H1 (cell line): ENCODE data around the gene CHTF18. TPM values are rescaled to one million over a fixed set of nuclear protein-coding genes. Genes with fewer than 3 reads are reported as not detected.

Source experiments
- CTCF ChIA-PET: fragments of 300-600 bp; sonication (Branson Sonifier 250); formaldehyde crosslinking; loops from one replicate; lab custom pipeline; 2021; ENCODE audit not compliant: partially characterized antibody; lab: Charles Lee
- POLR2A ChIA-PET: fragments of 300-600 bp; sonication (Branson Sonifier 250); formaldehyde crosslinking; loops from one replicate; lab custom pipeline; 2021; ENCODE audit warnings: inconsistent platforms; ENCODE audit not compliant: partially characterized antibody; lab: Charles Lee
- DNase-seq, 2 experiments: peaks; one replicate each; pipeline versions ENCODE4 v3.0.0 to v3.0.0-alpha.2; 2010 to 2022; ENCODE audit warnings: low spot score in 2 of 2, low read depth in 1 of 2, mixed read lengths in 1 of 2
- FAIRE-seq: peaks from 2 replicates; lab custom pipeline; 2011; peaks lifted over from hg19 to GRCh38; lab: Jason Lieb, UNC
- H2AFZ ChIP-seq: 2 replicates; pipeline ENCODE4 v1.8.1; 2012; ENCODE audit warnings: low read length, inconsistent platforms
- H2AK5ac ChIP-seq: 2 replicates; pipeline ENCODE4 v1.6.1; 2013; ENCODE audit warnings: low read depth, low read length
- H2BK120ac ChIP-seq: replicated peaks from 2 replicates; pipeline ENCODE3; 2013; ENCODE audit warnings: low read depth, low read length, inconsistent platforms
- H2BK12ac ChIP-seq: 2 replicates; pipeline ENCODE4 v1.6.1; 2013; ENCODE audit warnings: low read depth, low read length
- H2BK15ac ChIP-seq: 2 replicates; pipeline ENCODE4 v1.6.1; 2013; ENCODE audit warnings: low read length
- H2BK20ac ChIP-seq: 2 replicates; pipeline ENCODE4 v1.6.1; 2013; ENCODE audit warnings: low read length
- H2BK5ac ChIP-seq: 2 replicates; pipeline ENCODE4 v1.6.1; 2013; ENCODE audit warnings: low read depth, low read length
- H3K14ac ChIP-seq: 2 replicates; pipeline ENCODE4 v1.6.1; 2013; ENCODE audit warnings: inconsistent platforms; ENCODE audit not compliant: insufficient read length
- H3K18ac ChIP-seq: 2 replicates; pipeline ENCODE4 v1.6.1; 2013; ENCODE audit warnings: low read length; ENCODE audit errors: extremely low read depth
- H3K23ac ChIP-seq: 2 replicates; pipeline ENCODE4 v1.6.1; 2013; ENCODE audit warnings: inconsistent platforms; ENCODE audit not compliant: insufficient read length
- H3K23me2 ChIP-seq: 2 replicates; pipeline ENCODE4 v1.6.1; 2013; ENCODE audit warnings: low read depth, low read length
- H3K27ac ChIP-seq: 2 replicates; pipeline ENCODE4 v1.6.1; 2011; ENCODE audit warnings: low read depth, low read length, inconsistent platforms
- H3K27me3 ChIP-seq, 4 experiments: replicated peaks in 1 of 4; 1 replicate in 1 of 4; 2 replicates in 3 of 4; pipeline versions ENCODE4 v1.6.1 to v1.8.1; 2011 to 2013; ENCODE audit warnings: low read length in 3 of 4, mild to moderate bottlenecking in 3 of 4, inconsistent platforms in 2 of 4, mixed read lengths in 2 of 4, moderate library complexity in 1 of 4; ENCODE audit not compliant: control insufficient read depth in 3 of 4, insufficient read depth in 3 of 4; ENCODE audit errors: extremely low read depth in 1 of 4
- H3K36me3 ChIP-seq, 4 experiments: 2 replicates each; pipeline versions ENCODE4 v1.6.1 to v1.8.1; 2011 to 2013; ENCODE audit warnings: mild to moderate bottlenecking in 4 of 4, low read length in 3 of 4, moderate library complexity in 2 of 4, control low read depth in 1 of 4, inconsistent platforms in 1 of 4; ENCODE audit not compliant: insufficient read depth in 4 of 4, control insufficient read depth in 2 of 4
- H3K4ac ChIP-seq: replicated peaks from 2 replicates; pipeline ENCODE3; 2013; ENCODE audit warnings: low read length, low read depth, mixed read lengths, inconsistent platforms; ENCODE audit not compliant: insufficient read length
- H3K4me1 ChIP-seq, 4 experiments: replicated peaks in 1 of 4; 1 replicate in 1 of 4; 2 replicates in 3 of 4; pipeline versions ENCODE4 v1.6.1 to v1.8.1; 2011 to 2013; ENCODE audit warnings: low read length in 3 of 4, inconsistent platforms in 2 of 4, mixed read lengths in 1 of 4; ENCODE audit not compliant: insufficient read depth in 4 of 4, control insufficient read depth in 3 of 4
- H3K4me2 ChIP-seq, 2 experiments: 2 replicates each; pipeline versions ENCODE4 v1.6.1 to v1.8.1; 2011 to 2013; ENCODE audit warnings: low read depth in 2 of 2, low read length in 2 of 2, control low read depth in 1 of 2, inconsistent platforms in 1 of 2, mild to moderate bottlenecking in 1 of 2; ENCODE audit not compliant: insufficient read depth in 1 of 2
- H3K4me3 ChIP-seq, 4 experiments: fragments of 200-600, 300-600 bp in 1 of 4; sonication (generic), shearing (Covaris generic), sonication (Bioruptor Twin) in 1 of 4; 2 replicates each; pipeline versions ENCODE4 v1.5.1 to v1.8.1; 2011 to 2016; ENCODE audit warnings: low read length in 4 of 4, low read depth in 3 of 4, control low read depth in 2 of 4, inconsistent platforms in 2 of 4, mild to moderate bottlenecking in 2 of 4, mixed read lengths in 1 of 4, moderate library complexity in 1 of 4; ENCODE audit not compliant: insufficient read depth in 2 of 4; ENCODE audit errors: extremely low read depth in 1 of 4
- H3K56ac ChIP-seq: replicated peaks from 2 replicates; pipeline ENCODE3; 2013; ENCODE audit warnings: low read depth, mild to moderate bottlenecking, mixed read lengths, low read length, inconsistent platforms; ENCODE audit not compliant: insufficient read length
- H3K79me1 ChIP-seq: 2 replicates; pipeline ENCODE4 v1.6.1; 2013; ENCODE audit warnings: low read depth, low read length, control low read depth
- H3K79me2 ChIP-seq, 2 experiments: 2 replicates each; pipeline versions ENCODE4 v1.6.1 to v1.8.1; 2012 to 2013; ENCODE audit warnings: low read length in 2 of 2, mild to moderate bottlenecking in 2 of 2, inconsistent platforms in 1 of 2; ENCODE audit not compliant: insufficient read depth in 2 of 2, control insufficient read depth in 1 of 2
- H3K9ac ChIP-seq, 4 experiments: replicated peaks in 1 of 4; 1 replicate in 1 of 4; 2 replicates in 3 of 4; pipeline versions ENCODE4 v1.6.1 to v1.8.1; 2011 to 2013; ENCODE audit warnings: low read depth in 3 of 4, low read length in 3 of 4, control low read depth in 2 of 4, mild to moderate bottlenecking in 2 of 4, moderate library complexity in 2 of 4, inconsistent platforms in 1 of 4; ENCODE audit errors: extremely low read depth in 1 of 4
- H3K9me3 ChIP-seq, 2 experiments: 2 replicates each; pipeline versions ENCODE4 v1.6.1 to v1.8.1; 2012 to 2013; ENCODE audit warnings: mild to moderate bottlenecking in 2 of 2, moderate library complexity in 2 of 2, control low read depth in 1 of 2, inconsistent platforms in 1 of 2, low read depth in 1 of 2, low read length in 1 of 2, mixed read lengths in 1 of 2; ENCODE audit not compliant: insufficient read depth in 2 of 2
- H4K20me1 ChIP-seq, 2 experiments: replicated peaks in 1 of 2; 2 replicates each; pipeline versions ENCODE3 to v1.8.1; 2011 to 2013; ENCODE audit warnings: inconsistent platforms in 2 of 2, low read length in 2 of 2, mild to moderate bottlenecking in 1 of 2; ENCODE audit not compliant: insufficient read depth in 2 of 2, control insufficient read depth in 1 of 2
- H4K5ac ChIP-seq: 2 replicates; pipeline ENCODE4 v1.6.1; 2013; ENCODE audit warnings: low read length, low read depth, mixed read lengths, inconsistent platforms; ENCODE audit not compliant: insufficient read length
- H4K8ac ChIP-seq: 2 replicates; pipeline ENCODE4 v1.8.0; 2013; ENCODE audit warnings: mild to moderate bottlenecking, moderate library complexity, low read length, inconsistent platforms; ENCODE audit not compliant: insufficient read depth; ENCODE audit errors: extremely low read depth
- H4K91ac ChIP-seq: replicated peaks from 2 replicates; pipeline ENCODE3; 2013; ENCODE audit warnings: low read length, mixed read lengths, inconsistent platforms; ENCODE audit not compliant: insufficient read length
- WGBS, 2 experiments: shearing (Covaris generic) in 1 of 2; methylation state at CpG; one replicate each; pipeline versions ENCODE4 v1.1.6 to v1.1.7; 2013 to 2015; ENCODE audit warnings: low lambda C conversion rate in 2 of 2, mixed read lengths in 2 of 2, inconsistent platforms in 1 of 2, low coverage in 1 of 2, missing lambda C conversion rate in 1 of 2; ENCODE audit not compliant: insufficient replicate concordance in 2 of 2, insufficient coverage in 1 of 2, insufficient read length in 1 of 2; ENCODE audit errors: extremely low coverage in 1 of 2, missing lambda C conversion rate in 1 of 2; 5-methylcytosine and 5-hydroxymethylcytosine counted together
- polyA plus RNA-seq, 7 experiments: library from polyadenylated mRNA; depleted of rRNA in 3 of 7; stranded (reverse) in 5 of 7; unstranded in 2 of 7; fragments of >200 nt in 5 of 7; fragments of 200-250 nt in 2 of 7; gene quantifications; 1 replicate in 5 of 7; 2 replicates in 1 of 7; 4 replicates in 1 of 7; pipeline versions ENCODE4 v1.2.1 to v1.2.3, GENCODE V29; 2011 to 2013; ENCODE audit warnings: missing spikeins in 2 of 7, mixed read lengths in 2 of 7
- total RNA-seq: library from RNA; stranded (reverse); fragmentation: NEBNext Ultra II Directional; extraction: Animal tissue kit (Norgen Biotek cat#: 25700); gene quantifications from 2 replicates; pipeline ENCODE4 v1.2.1, GENCODE V29; 2021

CHTF18 gene
- total and polyA plus RNA-seq, 2 of the 8 experiments (the other 6 are each of a cell fraction or from before 2014, with no cell fraction given), result 75.3 to 104 TPM

DNA sequence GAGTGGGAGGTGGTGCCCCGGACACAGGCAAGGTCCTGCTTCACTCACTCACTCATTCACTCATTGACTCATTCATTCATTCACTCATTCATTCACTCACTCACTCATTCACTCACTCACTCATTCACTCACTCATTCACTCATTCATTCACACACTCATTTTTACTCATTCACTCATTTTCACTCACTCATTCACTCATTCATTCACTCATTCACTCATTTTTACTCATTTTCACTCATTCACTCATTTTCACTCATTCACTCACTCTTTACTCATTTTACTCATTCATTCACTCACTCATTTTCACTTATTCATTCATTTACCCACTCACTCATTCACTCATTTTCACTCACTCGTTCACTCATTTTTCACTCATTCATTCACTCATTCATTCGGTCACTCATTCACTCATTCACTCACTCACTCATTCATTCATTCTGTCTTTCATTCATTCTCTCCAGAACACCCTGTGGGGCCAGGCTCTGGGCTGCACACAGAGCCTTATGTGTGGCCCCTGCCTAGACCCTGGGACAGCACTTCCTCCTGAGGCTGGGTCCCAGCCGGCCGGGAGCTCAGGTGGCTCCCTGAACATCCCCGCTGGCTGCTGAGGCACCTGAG, 9.4 kb upstream of the CHTF18 start:
- H3K79me2 ChIP-seq, result no peaks in the 10 kb centered on the region
- H3K4ac ChIP-seq, result no peak overlapping the region
- H3K27me3 ChIP-seq, result peaks cover 0 to 3% (median under 1%) of the 10 kb centered on the region in 4 experiments; a peak in 3 of 7 replicates
- no peak overlapping the region for H3K14ac ChIP-seq
- no peak overlapping the region for H2AFZ ChIP-seq
- H3K4me2 ChIP-seq, result no peak overlapping the region
- H2BK20ac ChIP-seq, result no peak overlapping the region
- no peaks in the 10 kb centered on the region for H3K4me1 ChIP-seq
- DNase-seq, result no peak
- H3K27ac ChIP-seq, result no peak overlapping the region
- H2BK15ac ChIP-seq, result no peak overlapping the region
- no peak overlapping the region for H2BK120ac ChIP-seq
- no peak overlapping the region for H3K23ac ChIP-seq
- H3K79me1 ChIP-seq, result no peaks in the 10 kb centered on the region
- 0 out of 2 replicates have a peak overlapping the region, but pooled peaks have one; percentile 68 for H4K8ac ChIP-seq
- no peak for FAIRE-seq
- ChIA-PET POLR2A (interaction anchor here (0.8 kb wide), 1 partner anchor 18 kb away, joined by 3 read pairs; the partner anchor contains the start of gene MSLN), CTCF (interaction anchor here (1.0 to 13.7 kb wide), 4 partner anchors 28 to 276 kb away, joined by 3 to 424 read pairs (median 116); partner anchors contain the start of genes ANTKMT, CCDC78, CIAO3 and HAGHL)
- no peak overlapping the region for H4K5ac ChIP-seq
- no peaks in the 10 kb centered on the region for H3K9me3 ChIP-seq
- WGBS, 2 experiments, result 83 to 98% methylated on average over 2 to 6 of the region's 6 CpGs
- H2BK5ac ChIP-seq, result no peak overlapping the region
- no peaks in the 10 kb centered on the region for H3K36me3 ChIP-seq
- no peak overlapping the region for H3K4me3 ChIP-seq
- no peak overlapping the region for H2BK12ac ChIP-seq
- H3K9ac ChIP-seq, result no peak overlapping the region
- no peak overlapping the region for H3K18ac ChIP-seq
- no peak overlapping the region for H4K91ac ChIP-seq
- H4K20me1 ChIP-seq, result peaks cover 0 to 6% of the 10 kb centered on the region in 2 experiments
- no peak overlapping the region for H2AK5ac ChIP-seq
- H3K23me2 ChIP-seq, result no peaks in the 10 kb centered on the region; the same call in 1 of the 2 replicates
- no peak overlapping the region for H3K56ac ChIP-seq
